Esophagus squamous epithelium (tissue), 4 donors: ENCODE measurements around the gene THOC2.

Source experiments
- CTCF ChIP-seq, 6 experiments: fragments of 450-650 bp in 4 of 6; fragments of 200-600 bp in 2 of 6; sonication (generic) in 2 of 6; IDR thresholded peaks; one replicate each; pipeline ENCODE4 v1.5.1; 2016 to 2019; ENCODE audit warnings: antibody characterized with exemption in 6 of 6, mild to moderate bottlenecking in 4 of 6, moderate library complexity in 4 of 6
- POLR2A ChIP-seq, 4 donors: fragments of 450-650 bp; IDR thresholded peaks; one replicate each; pipeline ENCODE4 v1.6.1; 2017; ENCODE audit warnings: antibody characterized with exemption in 4 of 4, mild to moderate bottlenecking in 4 of 4, moderate library complexity in 3 of 4

GRCh38 chrX:123713434-123713833, 19.4 kb downstream of the THOC2 start:
- TF ChIP-seq POLR2A (IDR thresholded peaks at IDR 0.05) (no peak), CTCF (IDR thresholded peaks at IDR 0.05) (no peak)
